ENCODE data around the gene LPGAT1. TPM values are rescaled to one million over a fixed set of nuclear protein-coding genes. Genes with fewer than 3 reads are reported as not detected.

Gene LPGAT1
- total RNA-seq, 1 experiment from 2014 or later, result 50.6 TPM

DNA sequence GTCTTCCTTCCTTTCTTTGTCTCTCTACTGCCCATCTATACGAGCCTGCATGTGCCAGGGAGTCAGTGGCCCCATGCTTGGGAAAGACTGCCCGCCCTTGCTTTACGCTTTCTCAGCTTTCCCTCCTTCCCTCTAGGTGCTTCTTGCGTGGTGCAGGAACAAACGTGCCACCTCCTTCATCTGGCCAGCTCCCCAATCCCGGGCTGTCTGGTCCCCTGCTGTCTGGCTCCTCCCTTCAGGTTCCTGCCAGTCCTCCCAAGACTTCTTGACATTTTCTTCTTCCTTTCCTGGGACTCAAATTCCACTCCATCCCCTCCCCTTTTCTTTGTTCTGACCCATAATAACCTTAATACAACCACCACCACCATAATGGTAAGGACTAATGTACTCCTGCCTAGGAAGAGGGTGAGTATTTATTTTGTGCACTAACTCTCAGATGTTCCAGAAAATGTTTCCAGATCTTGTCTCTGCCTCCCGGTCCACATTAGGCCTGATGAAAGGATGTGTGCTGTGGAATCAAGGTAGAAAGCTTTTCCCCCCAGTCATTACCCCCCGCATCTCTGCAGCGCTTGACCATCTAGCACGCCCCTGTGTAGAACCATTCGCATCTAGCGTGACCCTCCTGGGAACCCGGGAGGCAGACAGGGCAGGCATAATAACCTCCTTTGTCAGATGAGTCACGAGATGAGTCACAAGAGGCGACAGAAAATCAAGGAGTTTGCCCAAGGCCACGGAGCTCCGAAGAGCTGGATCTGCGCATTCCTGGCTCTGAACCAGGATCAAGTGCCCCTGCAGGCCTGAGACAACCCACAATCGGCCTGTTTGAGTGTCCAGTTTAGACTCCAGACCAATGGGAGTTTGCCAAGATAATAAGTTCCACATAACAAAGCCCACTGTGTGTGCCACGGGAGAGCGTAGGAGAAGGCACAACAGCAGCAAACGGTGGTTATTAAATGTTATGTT is 95.1 kb downstream of the LPGAT1 start (continued):
- TF ChIP-seq, protein P1, sequence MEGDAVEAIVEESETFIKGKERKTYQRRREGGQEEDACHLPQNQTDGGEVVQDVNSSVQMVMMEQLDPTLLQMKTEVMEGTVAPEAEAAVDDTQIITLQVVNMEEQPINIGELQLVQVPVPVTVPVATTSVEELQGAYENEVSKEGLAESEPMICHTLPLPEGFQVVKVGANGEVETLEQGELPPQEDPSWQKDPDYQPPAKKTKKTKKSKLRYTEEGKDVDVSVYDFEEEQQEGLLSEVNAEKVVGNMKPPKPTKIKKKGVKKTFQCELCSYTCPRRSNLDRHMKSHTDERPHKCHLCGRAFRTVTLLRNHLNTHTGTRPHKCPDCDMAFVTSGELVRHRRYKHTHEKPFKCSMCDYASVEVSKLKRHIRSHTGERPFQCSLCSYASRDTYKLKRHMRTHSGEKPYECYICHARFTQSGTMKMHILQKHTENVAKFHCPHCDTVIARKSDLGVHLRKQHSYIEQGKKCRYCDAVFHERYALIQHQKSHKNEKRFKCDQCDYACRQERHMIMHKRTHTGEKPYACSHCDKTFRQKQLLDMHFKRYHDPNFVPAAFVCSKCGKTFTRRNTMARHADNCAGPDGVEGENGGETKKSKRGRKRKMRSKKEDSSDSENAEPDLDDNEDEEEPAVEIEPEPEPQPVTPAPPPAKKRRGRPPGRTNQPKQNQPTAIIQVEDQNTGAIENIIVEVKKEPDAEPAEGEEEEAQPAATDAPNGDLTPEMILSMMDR (IDR thresholded peaks at IDR 0.05 in 2 of 3, conservative IDR thresholded peaks at IDR 0.05 in 1 of 3; ENCODE audit: borderline replicate concordance in 1 of 3, insufficient read depth in 1 of 3, low read depth in 2 of 3, low read length in 2 of 3), result no peak
- TF ChIP-seq, protein P2, sequence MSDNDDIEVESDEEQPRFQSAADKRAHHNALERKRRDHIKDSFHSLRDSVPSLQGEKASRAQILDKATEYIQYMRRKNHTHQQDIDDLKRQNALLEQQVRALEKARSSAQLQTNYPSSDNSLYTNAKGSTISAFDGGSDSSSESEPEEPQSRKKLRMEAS (IDR thresholded peaks at IDR 0.05), result peak; percentile 64; the same call in 1 of the 2 replicates
- peak; percentile 99 for TF ChIP-seq JUND (IDR thresholded peaks at IDR 0.05)
- peak; percentile 97 for TF ChIP-seq TCF7L2 (IDR thresholded peaks at IDR 0.05; ENCODE audit: borderline replicate concordance, extremely low read depth, insufficient read depth, insufficient read length)
- TF ChIP-seq EZH2phosphoT487 (IDR thresholded peaks at IDR 0.05; ENCODE audit: borderline replicate concordance), result no peak

GRCh38 chr1:211734791-211735190 is 95.8 kb downstream of the LPGAT1 start:
- no peak for ATAC-seq
- H3K27me3 ChIP-seq (ENCODE audit: insufficient read depth, low read length), result peaks cover 6% of the 10 kb centered on the region; the same call in 1 of the 2 replicates
- peak overlapping the region; percentile 72 for H2AFZ ChIP-seq (ENCODE audit: low read depth, low read length, poor library complexity, severe bottlenecking)
- ChIA-PET CTCF (no interaction called here), POLR2A (no interaction called here), RAD21 (ENCODE audit: low non-redundant PET in 1 of 2, low total read pairs in 2 of 2, uncharacterized antibody in 2 of 2, unreplicated experiment in 2 of 2) (no interaction called here)
- H4K20me1 ChIP-seq (ENCODE audit: insufficient read depth), result no peaks in the 10 kb centered on the region
- H3K9ac ChIP-seq (ENCODE audit: low read length), result peak overlapping the region; percentile 39; the same call in 1 of the 2 replicates
- BruUV-seq (replicated peaks), result no TSS peak
- H3K36me3 ChIP-seq (ENCODE audit: control insufficient read depth in 1 of 2, insufficient read depth in 2 of 2, low read length in 2 of 2), result no peaks in the 10 kb centered on the region
- peak overlapping the region; percentile 79 for H3K4me2 ChIP-seq (ENCODE audit: low read length)
- H3K27ac ChIP-seq (ENCODE audit: low read depth, low read length), result peak overlapping the region; percentile 57
- peaks cover 44 to 48% of the 10 kb centered on the region in 2 experiments for H3K4me1 ChIP-seq (ENCODE audit: control insufficient read depth in 1 of 2, insufficient read depth in 2 of 2, low read length in 2 of 2)
- no peaks in the 10 kb centered on the region for H3K9me2 ChIP-seq (ENCODE audit: insufficient read depth)
- no peaks in the 10 kb centered on the region for H3K79me2 ChIP-seq (ENCODE audit: insufficient read depth, low read length)
- intact Hi-C loops (cut with micrococcal nuclease), result no loop called here
- DNase-seq (ENCODE audit: low read depth, low spot score), result no peak
- H3K4me3 ChIP-seq (replicated peaks in 1 of 2; ENCODE audit: low read depth in 1 of 2, low read length in 2 of 2), result 0 out of 4 replicates have a peak overlapping the region, but pooled peaks of 1 of the 2 experiments have one; percentile 51
- H3K9me3 ChIP-seq (ENCODE audit: control insufficient read depth in 1 of 2, insufficient read depth in 1 of 2, low read depth in 1 of 2, low read length in 2 of 2), result no peaks in the 10 kb centered on the region
- TF ChIP-seq POLR2A (IDR thresholded peaks at IDR 0.05; ENCODE audit: borderline replicate concordance, extremely low read depth, insufficient read depth, insufficient read length) (no peak), REST (IDR thresholded peaks at IDR 0.05; ENCODE audit: low read depth) (no peak), EZH2phosphoT487 (IDR thresholded peaks at IDR 0.05; ENCODE audit: borderline replicate concordance) (no peak), POLR2AphosphoS5 (IDR thresholded peaks at IDR 0.05; ENCODE audit: low read depth, low read length) (no peak), ZFX (IDR thresholded peaks at IDR 0.05) (no peak), ELF1 (IDR thresholded peaks at IDR 0.05; ENCODE audit: borderline replicate concordance, low read depth) (no peak), SP1 (IDR thresholded peaks at IDR 0.05; ENCODE audit: low read depth) (no peak)
- TF ChIP-seq, protein P1 (IDR thresholded peaks at IDR 0.05 in 2 of 3, conservative IDR thresholded peaks at IDR 0.05 in 1 of 3; ENCODE audit: borderline replicate concordance in 1 of 3, insufficient read depth in 1 of 3, low read depth in 2 of 3, low read length in 2 of 3), result no peak
- TF ChIP-seq, protein P3, sequence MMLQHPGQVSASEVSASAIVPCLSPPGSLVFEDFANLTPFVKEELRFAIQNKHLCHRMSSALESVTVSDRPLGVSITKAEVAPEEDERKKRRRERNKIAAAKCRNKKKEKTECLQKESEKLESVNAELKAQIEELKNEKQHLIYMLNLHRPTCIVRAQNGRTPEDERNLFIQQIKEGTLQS (IDR thresholded peaks at IDR 0.05), result no peak

All from HCT116 (cell line).